ENCODE measurements around the gene ACOD1. TPM values are rescaled to one million over a fixed set of nuclear protein-coding genes. Genes with fewer than 3 reads are reported as not detected.
"Not testable (repeated sequence)": the region's sequence is repeated elsewhere in the genome, so short reads cannot be mapped to it uniquely, and the experiment has no call there.

The ACOD1 gene
- total RNA-seq = not detected

GRCh38 chr13:76948149-76948548 lies at the start of gene ACOD1:
Gene ACOD1, plus strand, starts transcription at chr13:76948511. Its CDS starts 48 bp downstream, at chr13:76948559.
- POLR2A ChIA-PET = no interaction called here
- Mint-ChIP-seq H3K4me1 (ENCODE audit: low read depth) (no peaks in the 10 kb centered on the region), H3K4me3 (no peak within 1 kb of the TSS), H3K27ac (no peak within 1 kb of the TSS), H3K36me3 (no peaks in the 10 kb centered on the region), H3K9me3 (no peaks in the 10 kb centered on the region), H3K27me3 (peaks cover 11% of the 10 kb centered on the region)
- CTCF ChIA-PET = no interaction called here
- DNase-seq = no peak
- intact Hi-C loops (cut with micrococcal nuclease) = no loop called here

DNA sequence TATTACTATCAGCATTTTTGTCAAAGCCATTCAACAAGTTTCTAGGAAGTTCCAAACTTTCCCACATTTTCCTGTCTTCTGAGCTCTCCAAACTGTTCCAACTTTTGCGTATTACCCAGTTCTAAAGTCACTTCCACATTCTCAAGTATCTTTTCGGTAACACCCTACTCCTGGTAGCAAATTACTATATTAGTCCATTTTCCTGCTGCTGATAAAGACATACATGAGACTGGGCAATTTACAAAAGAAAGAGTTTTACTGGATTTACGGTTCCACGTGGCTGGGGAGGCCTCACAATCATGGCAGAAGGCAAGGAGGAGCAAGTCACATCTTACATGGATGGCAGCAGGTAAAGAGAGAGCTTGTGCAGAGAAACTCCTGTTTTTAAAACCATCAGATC lies 49.2 kb upstream of the ACOD1 start:
- POLR2A ChIA-PET; H3K4me3 Mint-ChIP-seq; H3K4me1 Mint-ChIP-seq (ENCODE audit: low read depth); H3K36me3 Mint-ChIP-seq; DNase-seq; H3K27me3 Mint-ChIP-seq; H3K27ac Mint-ChIP-seq; intact Hi-C loops (cut with micrococcal nuclease): not testable (repeated sequence)
- CTCF ChIA-PET = interaction anchor here (0.6 to 1.9 kb wide), 4 partner anchors 14 to 1204 kb away, joined by 3 to 5 read pairs (median 3); no protein-coding TSS in a partner anchor
- peaks cover 12% of the 10 kb centered on the region for H3K9me3 Mint-ChIP-seq

GRCh38 chr13:76903544-76904162 lies 44.7 kb upstream of the ACOD1 start:
- peaks cover 11% of the 10 kb centered on the region for H3K9me3 Mint-ChIP-seq
- H3K4me3 Mint-ChIP-seq = no peak overlapping the region
- DNase-seq = peak; percentile 77
- POLR2A ChIA-PET = no interaction called here
- no peak overlapping the region for H3K27ac Mint-ChIP-seq
- H3K36me3 Mint-ChIP-seq = peaks cover 7% of the 10 kb centered on the region
- CTCF ChIA-PET = interaction anchor here (0.6 to 3.4 kb wide), 32 partner anchors 9 to 1533 kb away, joined by 3 to 24 read pairs (median 4); partner anchors contain the start of gene KCTD12
- intact Hi-C loops (cut with micrococcal nuclease) = loop anchor here (1.0 to 10.0 kb wide), 5 partner anchors 81 to 1209 kb away; no protein-coding TSS in a partner anchor
- H3K27me3 Mint-ChIP-seq = peaks cover 8% of the 10 kb centered on the region
- H3K4me1 Mint-ChIP-seq (ENCODE audit: low read depth) = no peaks in the 10 kb centered on the region

DNA sequence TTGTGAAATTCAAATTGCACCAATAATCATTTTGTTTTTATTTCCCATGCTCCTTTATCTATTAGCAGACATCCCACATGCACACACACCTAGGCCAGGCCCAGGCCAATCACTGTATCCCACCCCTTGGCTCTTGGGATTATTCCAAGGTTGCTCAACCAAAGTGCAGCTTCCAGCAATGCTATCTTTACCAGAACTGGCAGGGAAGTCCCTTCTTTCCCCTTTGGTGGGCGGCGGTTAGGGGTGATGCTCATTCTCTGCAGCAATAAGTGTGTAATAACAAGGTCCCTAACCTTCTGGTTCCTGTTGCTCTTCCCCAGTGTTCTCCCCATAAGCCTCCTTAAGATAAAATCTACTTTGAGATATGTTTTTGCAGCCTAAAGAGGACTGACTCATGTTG lies 43.8 kb upstream of the ACOD1 start:
- ChIA-PET POLR2A (no interaction called here), CTCF (interaction anchor here (1.0 to 3.4 kb wide), 16 partner anchors 10 to 1212 kb away, joined by 3 to 24 read pairs (median 7); partner anchors contain the start of gene KCTD12)
- Mint-ChIP-seq H3K4me3 (no peak overlapping the region), H3K4me1 (ENCODE audit: low read depth) (no peaks in the 10 kb centered on the region), H3K27me3 (peaks cover 2% of the 10 kb centered on the region), H3K27ac (no peak overlapping the region), H3K36me3 (peaks cover 2% of the 10 kb centered on the region), H3K9me3 (peaks cover 2% of the 10 kb centered on the region)
- no peak for DNase-seq
- intact Hi-C loops (cut with micrococcal nuclease) = loop anchor here (10.0 kb wide), 1 partner anchor 1210 kb away; no protein-coding TSS in a partner anchor

DNA sequence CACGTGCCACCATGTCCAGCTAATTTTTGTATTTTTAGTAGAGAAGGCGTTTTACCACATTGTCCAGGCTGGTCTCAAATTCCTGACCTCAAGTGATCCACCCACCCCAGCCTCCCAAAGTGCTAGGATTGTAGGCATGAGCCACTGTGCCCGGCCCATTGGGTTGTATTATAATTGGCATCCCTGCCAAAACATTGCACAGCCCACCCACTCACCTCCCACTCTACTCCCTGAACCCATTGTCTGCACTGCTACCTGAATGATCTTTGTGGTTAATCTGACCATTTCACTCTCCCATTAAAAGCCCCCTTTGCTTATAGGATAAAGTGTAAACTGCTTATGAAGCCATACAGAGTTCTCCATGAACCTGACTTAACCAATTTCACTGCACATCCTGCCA lies 35.8 kb upstream of the ACOD1 start:
- Mint-ChIP-seq H3K27me3 (peaks cover 7% of the 10 kb centered on the region), H3K27ac (no peak overlapping the region), H3K36me3 (no peaks in the 10 kb centered on the region), H3K4me1 (ENCODE audit: low read depth) (no peaks in the 10 kb centered on the region), H3K4me3 (no peak overlapping the region), H3K9me3 (no peaks in the 10 kb centered on the region)
- POLR2A ChIA-PET = no interaction called here
- intact Hi-C loops (cut with micrococcal nuclease) = no loop called here
- CTCF ChIA-PET = no interaction called here
- DNase-seq = no peak

- ChIA-PET CTCF (interaction anchor here (1.1 kb wide), 1 partner anchor 10 kb away, joined by 6 read pairs; no protein-coding TSS in a partner anchor), POLR2A (no interaction called here)
- H3K36me3 Mint-ChIP-seq = no peaks in the 10 kb centered on the region
- H3K4me3 Mint-ChIP-seq = no peak overlapping the region
- peaks cover 7% of the 10 kb centered on the region for H3K27me3 Mint-ChIP-seq
- no peak for DNase-seq
- H3K9me3 Mint-ChIP-seq = no peaks in the 10 kb centered on the region
- intact Hi-C loops (cut with micrococcal nuclease) = no loop called here
- no peak overlapping the region for H3K27ac Mint-ChIP-seq
- H3K4me1 Mint-ChIP-seq (ENCODE audit: low read depth) = no peaks in the 10 kb centered on the region
Measured at GRCh38 chr13:76913898-76914297, 34.4 kb upstream of the ACOD1 start.

DNA sequence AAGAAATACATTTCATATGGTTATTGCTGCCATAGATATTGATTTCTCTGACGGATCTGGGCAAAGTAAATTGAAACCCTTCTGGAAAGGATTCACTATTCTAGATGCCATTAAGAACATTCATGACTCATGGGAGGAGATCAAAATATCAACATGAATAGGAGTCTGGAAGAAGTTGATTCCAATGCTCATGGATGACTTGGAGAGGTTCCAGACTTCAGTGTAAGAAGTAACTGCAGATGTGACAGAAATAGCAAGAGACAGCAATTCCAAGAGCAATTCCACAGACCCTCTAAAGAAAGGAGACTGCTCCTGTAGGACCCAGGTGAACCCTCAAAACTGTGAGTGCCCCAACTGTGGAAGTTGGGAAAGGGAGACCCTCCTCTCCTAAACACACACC lies 31.2 kb upstream of the ACOD1 start:
- DNase-seq = no peak
- intact Hi-C loops (cut with micrococcal nuclease) = no loop called here
- Mint-ChIP-seq H3K27ac (no peak overlapping the region), H3K4me3 (no peak overlapping the region), H3K27me3 (peaks cover 12% of the 10 kb centered on the region), H3K9me3 (peaks cover 4% of the 10 kb centered on the region), H3K36me3 (no peaks in the 10 kb centered on the region), H3K4me1 (ENCODE audit: low read depth) (no peaks in the 10 kb centered on the region)
- CTCF ChIA-PET = no interaction called here
- POLR2A ChIA-PET = no interaction called here

DNA sequence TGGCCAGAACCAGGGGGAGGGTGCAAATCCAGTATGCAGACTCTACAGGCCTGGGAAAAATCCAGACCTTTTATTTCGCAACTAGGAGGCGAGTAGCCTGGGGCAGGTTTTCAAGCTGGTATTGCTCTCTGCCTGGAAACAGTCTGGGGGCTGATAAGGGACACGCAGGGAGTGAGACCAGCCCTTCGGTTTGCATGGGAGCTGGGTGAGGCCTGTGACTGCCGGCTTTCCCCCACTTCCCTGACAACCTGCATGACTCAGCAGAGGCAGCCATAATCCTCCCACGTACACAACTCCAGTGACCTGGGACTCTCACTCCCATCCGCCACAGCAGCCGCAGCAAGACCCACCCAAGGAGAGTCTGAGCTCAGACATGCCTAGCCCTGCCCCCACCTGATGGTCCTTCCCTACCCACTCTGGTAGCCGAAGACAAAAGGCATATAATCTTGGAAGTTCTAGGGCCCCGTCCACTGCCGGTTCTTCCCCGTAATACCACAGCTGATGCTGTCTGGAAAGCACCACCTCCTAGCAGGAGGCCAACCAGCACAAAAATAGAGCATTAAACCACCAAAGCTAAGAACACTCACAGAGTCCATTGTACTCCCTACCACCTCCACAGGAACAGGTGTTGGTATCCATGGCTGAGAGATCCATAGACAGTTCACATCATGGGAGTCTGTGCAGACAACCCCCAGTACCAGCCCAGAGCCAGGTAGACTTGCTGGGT lies 30.4 kb upstream of the ACOD1 start:
- peaks cover 12% of the 10 kb centered on the region for H3K27me3 Mint-ChIP-seq
- POLR2A ChIA-PET; H3K4me3 Mint-ChIP-seq; H3K9me3 Mint-ChIP-seq; H3K27ac Mint-ChIP-seq; H3K4me1 Mint-ChIP-seq (ENCODE audit: low read depth); CTCF ChIA-PET; H3K36me3 Mint-ChIP-seq; intact Hi-C loops (cut with micrococcal nuclease); DNase-seq: not testable (repeated sequence)

- POLR2A ChIA-PET = no interaction called here
- DNase-seq = no peak
- Mint-ChIP-seq H3K36me3 (no peaks in the 10 kb centered on the region), H3K27me3 (peaks cover 5% of the 10 kb centered on the region), H3K9me3 (peaks cover 4% of the 10 kb centered on the region), H3K4me1 (ENCODE audit: low read depth) (no peaks in the 10 kb centered on the region), H3K4me3 (no peak overlapping the region), H3K27ac (no peak overlapping the region)
- CTCF ChIA-PET = interaction anchor here (0.7 kb wide), 1 partner anchor 58 kb away, joined by 3 read pairs; no protein-coding TSS in a partner anchor
- intact Hi-C loops (cut with micrococcal nuclease) = no loop called here
Measured at GRCh38 chr13:76921516-76921915, 26.8 kb upstream of the ACOD1 start.

- CTCF ChIA-PET = no interaction called here
Measured at GRCh38 chr13:76925115-76925514, 23.2 kb upstream of the ACOD1 start.

GRCh38 chr13:76927955-76928354 lies 20.4 kb upstream of the ACOD1 start:
- Mint-ChIP-seq H3K9me3 (peaks cover 11% of the 10 kb centered on the region), H3K4me3 (no peak overlapping the region), H3K36me3 (no peaks in the 10 kb centered on the region), H3K27me3 (peaks cover 2% of the 10 kb centered on the region), H3K4me1 (ENCODE audit: low read depth) (no peaks in the 10 kb centered on the region), H3K27ac (no peak overlapping the region)
- ChIA-PET POLR2A (interaction anchor here (0.5 kb wide), 1 partner anchor 135 kb away, joined by 3 read pairs; no protein-coding TSS in a partner anchor), CTCF (no interaction called here)
- DNase-seq = no peak
- intact Hi-C loops (cut with micrococcal nuclease) = no loop called here

More at GRCh38 chr13:76925115-76925514, 23.2 kb upstream of the ACOD1 start:
- no peaks in the 10 kb centered on the region for H3K4me1 Mint-ChIP-seq (ENCODE audit: low read depth)
- DNase-seq = no peak
- no peak overlapping the region for H3K4me3 Mint-ChIP-seq
- peaks cover 4% of the 10 kb centered on the region for H3K9me3 Mint-ChIP-seq
- peaks cover 4% of the 10 kb centered on the region for H3K27me3 Mint-ChIP-seq
- intact Hi-C loops (cut with micrococcal nuclease) = no loop called here
- no peaks in the 10 kb centered on the region for H3K36me3 Mint-ChIP-seq
- H3K27ac Mint-ChIP-seq = no peak overlapping the region
- POLR2A ChIA-PET = no interaction called here

- H3K4me1 Mint-ChIP-seq (ENCODE audit: low read depth) = no peaks in the 10 kb centered on the region
- intact Hi-C loops (cut with micrococcal nuclease) = no loop called here
- H3K9me3 Mint-ChIP-seq = peaks cover 11% of the 10 kb centered on the region
- H3K27ac Mint-ChIP-seq = no peak overlapping the region
- CTCF ChIA-PET = interaction anchor here (0.8 kb wide), 1 partner anchor 44 kb away, joined by 3 read pairs; no protein-coding TSS in a partner anchor
- POLR2A ChIA-PET = no interaction called here
- no peak overlapping the region for H3K4me3 Mint-ChIP-seq
- DNase-seq = no peak
- no peaks in the 10 kb centered on the region for H3K36me3 Mint-ChIP-seq
- H3K27me3 Mint-ChIP-seq = peaks cover 2% of the 10 kb centered on the region
Measured at GRCh38 chr13:76928456-76928855, 19.9 kb upstream of the ACOD1 start.
